Inflammatory macrophage (primary cell): ENCODE data around the gene CNTNAP5.

Experiments
- DNase-seq, 2 donors: peaks; one replicate each; pipeline ENCODE4 v3.0.0-alpha.2; 2020 to 2022
- total RNA-seq, 18 experiments: gene quantifications; one replicate each; lab custom pipeline; 2026; ENCODE audit warnings: mixed read lengths in 6 of 18, inconsistent platforms in 2 of 18; lab: John Stamatoyannopoulos, UW

Gene CNTNAP5
- total RNA-seq = 0 to 0.31 (median 0.03) reads per million in 18 experiments

- DNase-seq = peak in 1 of 2 donors; percentile 20
Observed at GRCh38 chr2:124025171-124025580, at the start of gene CNTNAP5. CNTNAP5 (plus strand) TSS chr2:124025287; CDS start chr2:124025651, 364 bp downstream.

GRCh38 chr2:123976054-123976648, 48.9 kb upstream of the CNTNAP5 start:
- DNase-seq = no peak

DNA sequence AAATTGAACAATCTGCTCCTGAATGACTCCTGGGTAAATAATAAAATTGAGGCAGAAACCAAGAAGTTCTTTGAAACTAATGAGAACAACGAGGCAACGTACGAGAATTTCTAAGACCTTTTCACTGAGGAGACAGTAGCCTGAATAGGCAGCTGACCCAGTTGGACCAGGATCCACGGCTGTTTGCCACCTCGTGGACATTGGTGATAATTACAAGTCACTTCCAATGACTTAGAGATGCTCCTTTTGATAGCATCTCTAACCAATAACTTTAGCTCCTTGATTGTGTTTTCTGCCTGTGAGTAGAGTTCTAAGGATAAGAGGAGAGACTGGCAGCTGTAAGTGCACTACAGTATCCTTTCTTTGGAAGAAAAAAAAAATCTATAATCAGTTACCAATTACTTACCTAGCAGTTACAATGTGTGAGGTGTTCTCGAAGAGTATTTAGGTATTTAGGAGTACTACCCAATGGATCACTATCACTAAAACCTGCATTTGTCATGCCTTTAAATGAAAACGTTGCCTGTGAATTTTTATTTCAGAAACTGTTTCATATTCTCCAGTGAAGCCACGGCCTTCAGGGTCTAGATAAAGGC, 31.3 kb upstream of the CNTNAP5 start:
- DNase-seq = peak; percentile 43 to 53

DNA sequence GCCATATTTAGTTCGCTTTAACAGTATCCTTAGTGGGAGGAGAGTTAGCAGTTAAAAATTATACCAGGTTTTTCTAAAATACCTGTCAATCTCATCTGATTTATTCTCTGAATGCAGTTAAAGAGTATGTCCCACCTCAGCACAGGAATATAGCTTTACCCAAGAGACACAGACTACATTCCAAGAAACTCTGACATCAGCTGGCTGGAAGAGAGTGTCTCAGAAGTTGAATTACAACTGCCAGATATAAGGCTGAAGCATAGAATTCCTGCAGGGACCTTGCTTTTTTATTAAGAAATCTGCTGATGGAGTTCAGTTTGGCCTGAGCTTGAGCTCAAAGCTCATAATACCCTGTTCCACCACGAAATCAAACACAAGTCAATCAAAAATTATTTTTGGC, 25.4 kb upstream of the CNTNAP5 start:
- no peak for DNase-seq

DNA sequence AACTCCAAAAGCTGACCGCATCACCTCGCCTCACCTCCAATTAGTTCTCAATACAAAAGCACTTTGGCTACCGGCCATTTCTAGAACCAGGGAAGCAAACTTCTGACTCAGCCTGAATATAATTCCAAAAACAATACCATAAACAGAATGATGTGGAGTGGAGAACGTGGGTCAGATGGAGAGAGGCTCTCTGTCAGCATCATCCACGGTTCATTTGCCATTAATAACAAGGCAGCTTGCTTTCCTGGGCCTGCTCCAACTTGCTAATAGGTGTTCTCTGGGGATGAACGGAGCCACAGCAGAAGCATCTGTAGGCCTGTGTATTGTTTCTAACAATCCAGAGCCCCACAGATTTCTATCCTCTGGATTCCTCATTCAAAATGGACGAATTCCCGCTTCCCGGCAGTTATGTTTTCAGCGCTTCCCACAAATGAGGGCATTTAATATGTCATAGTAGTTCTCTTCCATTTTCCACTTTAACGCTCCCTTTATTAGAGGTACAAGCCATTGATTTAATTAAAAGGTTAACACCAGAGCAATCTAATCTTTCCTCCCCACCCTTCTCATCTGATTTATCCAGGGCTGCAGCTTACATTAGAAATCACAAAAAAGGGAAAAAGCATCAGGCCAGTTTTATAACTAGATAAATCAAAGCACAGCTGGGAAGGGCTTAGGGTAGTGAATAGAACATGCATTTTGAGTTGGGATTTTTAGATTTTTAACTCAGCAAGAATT, 23.2 kb upstream of the CNTNAP5 start:
- no peak for DNase-seq

DNA sequence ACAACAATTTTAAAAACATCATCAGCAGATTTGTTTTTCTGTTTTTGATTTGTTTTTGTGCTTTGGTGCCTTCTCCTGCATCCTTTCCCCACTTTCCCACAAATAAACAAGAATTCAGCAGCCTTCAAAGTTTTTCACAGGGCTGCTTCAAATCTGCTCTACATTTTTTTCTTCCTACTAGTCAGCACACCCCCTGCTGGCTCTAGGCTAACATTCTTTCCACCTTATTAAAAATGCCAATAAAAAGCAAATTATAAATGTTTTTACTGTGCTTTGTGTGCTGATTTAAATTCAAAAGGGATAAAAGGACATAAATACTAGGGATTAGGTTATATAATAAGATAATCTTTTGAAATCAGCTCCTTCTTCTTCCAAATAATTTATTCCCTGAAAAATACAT, 6.2 kb upstream of the CNTNAP5 start:
- no peak for DNase-seq

DNA sequence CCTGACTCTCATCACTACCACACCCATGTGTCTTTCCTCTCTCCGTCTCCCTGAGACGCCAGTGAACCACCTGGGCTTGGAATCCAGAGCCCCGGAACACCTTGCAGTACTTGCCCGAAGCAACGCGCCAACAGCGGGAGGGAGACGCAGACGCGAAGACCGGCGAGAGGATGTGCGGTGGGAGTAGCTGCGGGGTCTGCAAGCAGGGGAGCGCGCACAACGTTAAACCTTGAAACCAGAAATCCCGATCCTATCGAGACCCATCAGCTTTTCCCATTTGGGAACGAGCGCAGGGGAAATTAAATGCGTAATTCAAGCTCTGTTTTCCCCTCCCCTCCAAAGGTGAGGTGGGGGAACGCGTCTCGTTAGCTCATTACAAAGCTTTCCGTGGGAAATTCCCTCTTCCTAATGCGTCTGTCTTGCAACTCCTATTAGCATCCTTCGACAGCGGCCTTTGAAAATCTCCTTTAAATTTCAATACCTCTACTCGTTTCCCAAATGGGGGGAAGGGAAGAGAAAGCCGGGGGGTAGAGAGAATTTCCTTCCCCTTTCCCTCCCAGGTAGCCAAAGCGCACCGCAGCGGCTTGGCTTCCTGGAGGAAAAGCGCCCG, 421 bp upstream of the CNTNAP5 start:
- DNase-seq = no peak

GRCh38 chr2:124025891-124026434, 876 bp downstream of the CNTNAP5 start:
- no peak for DNase-seq

DNA sequence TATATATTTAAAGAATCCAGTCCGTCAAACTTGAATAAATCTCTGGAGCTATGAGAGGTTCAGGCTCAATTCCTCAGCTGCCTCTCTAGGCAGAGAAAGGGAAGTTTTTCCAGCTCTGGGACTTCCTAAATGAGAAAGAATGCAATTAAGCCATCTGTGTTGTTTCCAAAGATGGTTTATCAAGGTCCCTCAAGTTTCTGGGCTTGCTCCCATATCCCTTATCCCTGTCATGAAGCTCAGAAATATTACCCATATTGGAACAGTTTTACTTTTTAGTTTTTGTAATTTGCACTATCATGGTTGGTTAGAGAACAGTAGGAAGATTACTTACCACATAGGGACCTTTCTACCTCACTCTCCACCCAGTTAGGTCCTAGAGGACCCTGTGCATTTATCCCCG, 1.4 kb downstream of the CNTNAP5 start:
- DNase-seq = no peak

DNA sequence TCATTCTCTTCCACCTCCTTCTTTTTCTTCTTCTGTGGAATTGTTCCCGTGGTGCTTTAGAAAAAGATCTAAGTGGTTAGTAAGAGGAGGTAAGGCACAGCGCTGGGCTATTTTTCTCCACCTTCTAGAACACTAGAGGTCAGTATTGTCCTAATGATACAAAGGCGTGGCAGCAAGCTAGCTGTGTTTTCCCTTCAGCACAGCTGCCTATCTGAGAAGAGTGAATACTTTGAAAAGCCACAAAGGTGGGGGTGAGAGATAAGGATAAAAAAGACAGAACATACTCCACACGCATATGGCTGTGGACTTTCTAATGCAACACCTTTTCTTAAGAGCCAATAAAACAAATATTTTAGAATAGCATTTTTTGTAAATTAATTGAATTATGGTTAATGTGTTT, 2.1 kb downstream of the CNTNAP5 start:
- DNase-seq = peak; percentile 16 to 28

DNA sequence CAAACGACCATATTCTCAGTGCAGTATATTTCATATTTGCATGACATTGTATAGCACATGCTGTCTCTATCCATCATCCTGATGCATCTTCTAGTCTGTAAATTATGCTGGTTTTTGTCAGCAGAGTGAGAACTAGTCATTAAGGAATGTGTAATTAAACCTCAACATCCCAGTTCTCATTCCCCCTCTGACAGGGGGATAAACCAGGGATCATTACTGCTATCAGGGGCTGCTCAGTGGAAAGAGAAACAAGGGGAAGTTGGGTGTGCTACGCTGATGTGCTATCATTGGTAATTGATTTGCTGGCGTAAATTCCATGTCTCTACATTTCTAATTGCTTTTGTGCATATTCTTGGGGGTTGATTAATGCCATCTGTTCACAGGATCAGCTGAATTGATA, 7.7 kb downstream of the CNTNAP5 start:
- no peak for DNase-seq

- no peak for DNase-seq
Observed at GRCh38 chr2:124034265-124034664, 9.2 kb downstream of the CNTNAP5 start.

DNA sequence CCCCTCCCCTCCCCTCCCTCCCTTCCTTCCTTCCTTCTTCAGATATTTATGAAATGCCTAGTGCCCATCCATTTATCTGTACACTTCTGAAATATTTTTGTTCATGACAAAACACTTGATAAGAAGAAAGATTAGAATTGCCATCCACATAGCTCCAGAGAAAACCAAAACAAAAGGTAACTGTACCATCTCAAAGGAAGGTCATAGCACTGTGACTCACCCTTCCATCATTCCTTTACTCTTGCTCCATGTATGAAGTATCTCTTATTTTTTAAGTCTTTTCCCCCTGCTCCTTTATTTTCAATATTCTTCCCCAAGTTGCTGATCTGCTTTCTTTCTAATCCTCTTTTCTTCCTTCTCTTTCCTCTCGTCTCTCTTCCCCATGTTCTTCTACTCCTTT, 9.9 kb downstream of the CNTNAP5 start:
- DNase-seq = no peak

DNA sequence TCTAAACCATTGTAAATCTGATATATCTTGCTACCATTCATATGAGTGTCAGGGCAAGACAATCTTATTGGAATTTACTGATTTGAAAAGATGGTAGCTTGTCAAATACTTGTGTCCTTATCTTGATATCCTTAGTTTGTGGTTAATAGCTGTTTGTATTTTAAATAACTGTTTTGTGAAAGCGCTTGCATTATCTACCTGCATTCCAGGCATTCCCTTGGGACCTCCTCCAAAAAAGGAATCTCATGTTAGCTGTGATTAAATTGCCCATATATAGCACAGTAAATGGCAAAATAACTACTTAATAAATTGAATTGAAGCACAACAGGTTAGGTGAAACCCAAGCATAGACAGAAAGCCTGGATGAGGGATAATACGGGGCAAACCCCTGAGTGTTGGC, 13.9 kb downstream of the CNTNAP5 start:
- no peak for DNase-seq

DNA sequence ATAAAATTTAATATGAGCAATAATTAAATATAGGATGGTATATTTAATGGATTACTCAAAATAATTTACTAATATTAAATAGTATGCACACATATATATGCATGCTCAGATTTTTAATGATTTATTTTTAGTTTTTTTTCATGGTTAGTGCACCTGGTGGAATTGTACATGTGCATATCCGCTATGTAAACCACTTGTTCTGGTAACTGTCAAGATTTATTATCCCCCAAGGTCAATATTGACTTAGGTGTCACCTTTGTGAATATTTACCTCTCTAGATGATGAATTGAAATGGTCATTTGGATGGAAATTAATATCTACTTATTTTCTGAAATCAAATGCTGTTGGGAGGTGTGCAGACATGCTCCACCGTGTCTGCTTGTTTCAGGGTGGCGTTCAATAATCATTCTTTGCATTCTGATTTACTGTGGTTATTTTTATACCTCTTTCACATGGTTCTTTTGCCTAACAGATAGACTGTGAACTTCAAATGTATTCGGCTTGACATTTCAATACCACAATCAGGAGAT, 14.7 kb downstream of the CNTNAP5 start:
- DNase-seq = no peak

GRCh38 chr2:124045894-124046293, 20.8 kb downstream of the CNTNAP5 start:
- DNase-seq = no peak

DNA sequence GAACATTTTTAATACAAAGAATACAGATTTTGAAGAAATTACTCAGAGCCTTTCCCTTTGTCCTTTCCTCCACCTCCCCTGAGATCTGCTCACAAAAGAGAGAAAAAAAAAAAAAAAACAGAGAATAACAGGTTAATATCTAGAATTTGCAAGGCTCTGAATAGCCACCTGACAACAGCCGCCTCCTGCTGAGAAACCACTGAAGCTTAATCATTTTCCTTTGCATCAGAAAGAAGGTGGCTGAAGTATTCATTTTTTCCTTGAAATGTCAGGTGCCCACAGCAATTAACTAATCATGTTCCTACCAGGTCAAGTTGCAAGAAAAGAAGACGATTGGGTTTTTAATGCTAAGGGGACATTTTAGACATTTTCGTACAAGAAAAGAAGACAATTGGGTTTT, 21.2 kb downstream of the CNTNAP5 start:
- DNase-seq = no peak

GRCh38 chr2:124048102-124048501, 23.0 kb downstream of the CNTNAP5 start:
- no peak for DNase-seq

DNA sequence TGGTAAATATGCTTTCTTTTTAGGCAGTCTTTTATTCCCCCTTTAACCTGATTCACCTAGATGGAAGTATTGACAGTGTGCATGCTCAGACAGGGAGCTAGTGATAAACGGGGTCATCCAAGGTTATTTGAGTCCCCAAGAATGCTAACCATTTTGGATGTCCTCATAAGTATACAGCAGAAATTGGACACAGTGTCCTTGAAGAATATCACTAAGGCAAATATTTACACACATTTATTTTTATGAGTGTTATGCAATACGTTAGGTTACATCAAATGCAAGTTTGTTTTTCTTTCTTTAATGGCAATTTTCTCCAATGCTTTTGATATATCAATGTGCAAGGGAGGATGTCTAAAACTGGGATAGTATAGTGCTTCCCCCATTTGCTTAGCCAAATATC, 23.6 kb downstream of the CNTNAP5 start:
- no peak for DNase-seq

DNA sequence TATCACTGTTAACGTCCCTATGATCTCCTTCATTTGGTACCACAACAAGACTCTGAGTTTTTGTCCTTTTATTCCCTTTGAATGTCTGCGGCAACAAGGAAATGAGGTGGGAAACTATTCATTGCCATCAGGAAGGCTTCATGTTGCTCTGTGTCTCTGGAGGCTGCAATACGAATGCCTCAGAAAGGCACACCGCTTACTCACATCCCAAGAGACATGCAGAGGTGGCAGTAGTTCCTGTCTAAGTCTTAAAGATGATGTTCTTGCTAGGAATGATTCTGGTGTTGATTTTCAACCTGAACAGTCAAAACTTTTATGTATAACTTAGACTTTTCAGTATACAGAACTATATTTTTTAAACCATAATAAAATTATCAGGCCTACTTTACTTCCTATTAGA, 24.0 kb downstream of the CNTNAP5 start:
- DNase-seq = no peak

- no peak for DNase-seq
Observed at GRCh38 chr2:124050833-124051497, 25.9 kb downstream of the CNTNAP5 start.

DNA sequence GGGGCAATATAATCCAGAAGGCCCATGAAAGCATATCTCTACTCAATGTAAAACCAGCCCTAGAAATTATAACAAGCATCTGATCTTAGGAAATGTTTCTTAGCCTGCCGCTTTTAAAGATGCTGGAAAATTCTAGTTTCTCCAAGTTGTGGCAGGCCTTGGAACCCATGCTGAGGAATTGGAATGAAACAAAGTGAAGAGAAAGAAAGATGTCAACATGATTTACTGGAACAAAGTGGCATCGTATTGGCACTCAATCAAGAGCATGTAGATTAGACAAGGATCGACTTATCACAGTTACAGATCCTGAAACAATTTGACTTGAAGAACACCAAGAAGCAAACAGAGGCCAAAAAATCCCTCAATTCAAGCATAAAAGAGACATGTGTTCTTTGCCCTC, 28.7 kb downstream of the CNTNAP5 start:
- no peak for DNase-seq

GRCh38 chr2:124063596-124063995, 38.5 kb downstream of the CNTNAP5 start:
- no peak for DNase-seq
